ENCODE data around the gene LRCH3.
A peak's percentile ranks its signal among the peaks of the same experiment; 100 is the strongest.

The LRCH3 gene

DNA sequence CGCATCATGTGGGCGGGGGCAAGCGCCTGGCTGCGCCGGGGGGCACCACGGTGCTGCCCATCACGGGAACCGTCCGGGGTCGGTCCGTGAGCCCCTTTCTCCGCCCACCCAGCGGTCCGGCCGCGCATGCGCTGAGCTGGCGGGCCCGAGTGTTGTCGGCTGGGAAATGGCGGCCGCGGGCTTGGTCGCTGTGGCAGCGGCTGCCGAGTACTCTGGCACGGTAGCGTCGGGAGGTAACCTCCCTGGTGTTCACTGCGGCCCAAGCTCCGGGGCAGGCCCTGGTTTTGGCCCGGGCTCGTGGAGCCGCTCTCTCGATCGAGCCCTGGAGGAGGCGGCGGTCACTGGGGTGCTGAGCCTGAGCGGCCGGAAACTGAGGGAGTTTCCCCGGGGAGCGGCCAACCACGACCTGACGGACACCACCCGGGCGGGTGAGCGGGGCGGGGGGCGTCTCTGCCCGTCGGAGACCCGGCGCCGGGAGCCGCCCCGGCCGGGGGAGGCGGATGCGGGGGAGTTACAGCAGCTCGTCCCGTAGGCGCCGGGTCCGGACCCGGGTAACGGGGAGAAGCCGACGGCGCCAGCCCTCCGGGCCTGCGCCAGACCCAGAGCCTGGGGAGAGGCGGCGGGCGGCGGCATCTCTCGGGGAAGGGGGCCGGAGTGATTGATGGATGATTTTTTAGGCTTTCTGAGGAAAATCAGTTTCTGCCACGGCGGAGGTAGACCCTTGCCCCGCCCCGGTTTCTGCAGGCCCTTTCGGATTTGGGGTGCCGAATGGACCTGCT, at the start of gene LRCH3:
TSS of gene LRCH3 (plus strand) at position 142 of the 779 bp plus-strand sequence. CDS start at position 167, 25 bp downstream.
- no peak for DNase-seq (ENCODE audit: low read depth, low spot score)
- peak within 1 kb of the TSS; percentile 86 for H3K27ac ChIP-seq

- no peak overlapping the region for H3K27ac ChIP-seq
- no peak for DNase-seq (ENCODE audit: low read depth, low spot score)
Observed at GRCh38 chr3:197742787-197743186, 48.3 kb upstream of the LRCH3 start.

- no peak for DNase-seq (ENCODE audit: low read depth, low spot score)
Observed at GRCh38 chr3:197746209-197746608, 44.8 kb upstream of the LRCH3 start.

GRCh38 chr3:197746801-197747237, 44.2 kb upstream of the LRCH3 start:
- no peak overlapping the region for H3K27ac ChIP-seq
- DNase-seq (ENCODE audit: low read depth, low spot score), result no peak

More at GRCh38 chr3:197746209-197746608, 44.8 kb upstream of the LRCH3 start:
- no peak overlapping the region for H3K27ac ChIP-seq

DNA sequence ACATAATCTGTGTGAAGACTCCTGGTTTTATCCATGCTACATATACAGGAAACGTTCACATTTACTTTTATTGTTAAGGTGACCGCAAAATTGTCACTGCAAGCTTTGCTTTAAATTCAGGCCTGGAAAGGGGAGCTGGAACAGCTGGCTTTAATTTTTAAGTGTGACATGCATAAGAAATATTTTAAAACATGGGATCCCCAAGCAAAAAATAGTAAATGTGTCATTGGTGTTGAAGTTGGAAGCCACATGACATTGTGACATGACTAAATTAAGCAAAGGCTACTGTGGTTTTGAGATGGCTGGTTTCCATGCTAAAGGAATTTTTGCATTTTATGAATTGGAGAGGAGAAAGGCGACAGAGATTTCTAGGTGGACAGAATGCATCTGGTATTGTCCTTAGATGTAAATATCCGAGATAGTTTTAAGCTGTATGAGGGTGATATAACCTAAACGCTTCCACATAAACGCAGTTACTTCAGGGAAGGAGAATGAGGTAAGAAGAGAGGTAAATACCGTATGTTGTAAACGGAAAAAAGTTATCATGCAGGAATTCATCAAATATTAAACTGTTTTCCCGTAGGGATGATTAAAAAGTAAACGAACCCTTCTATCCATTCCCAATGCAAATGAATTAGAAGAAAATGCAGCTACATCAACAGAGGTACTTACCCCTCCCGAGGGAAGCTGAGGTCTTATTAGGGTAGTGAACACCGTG, 42.3 kb upstream of the LRCH3 start:
- no peak for DNase-seq (ENCODE audit: low read depth, low spot score)
- peak overlapping the region; percentile 87 for H3K27ac ChIP-seq

- no peak for DNase-seq (ENCODE audit: low read depth, low spot score)
- peak overlapping the region; percentile 87 for H3K27ac ChIP-seq
Observed at GRCh38 chr3:197749315-197749600, 41.8 kb upstream of the LRCH3 start.

DNA sequence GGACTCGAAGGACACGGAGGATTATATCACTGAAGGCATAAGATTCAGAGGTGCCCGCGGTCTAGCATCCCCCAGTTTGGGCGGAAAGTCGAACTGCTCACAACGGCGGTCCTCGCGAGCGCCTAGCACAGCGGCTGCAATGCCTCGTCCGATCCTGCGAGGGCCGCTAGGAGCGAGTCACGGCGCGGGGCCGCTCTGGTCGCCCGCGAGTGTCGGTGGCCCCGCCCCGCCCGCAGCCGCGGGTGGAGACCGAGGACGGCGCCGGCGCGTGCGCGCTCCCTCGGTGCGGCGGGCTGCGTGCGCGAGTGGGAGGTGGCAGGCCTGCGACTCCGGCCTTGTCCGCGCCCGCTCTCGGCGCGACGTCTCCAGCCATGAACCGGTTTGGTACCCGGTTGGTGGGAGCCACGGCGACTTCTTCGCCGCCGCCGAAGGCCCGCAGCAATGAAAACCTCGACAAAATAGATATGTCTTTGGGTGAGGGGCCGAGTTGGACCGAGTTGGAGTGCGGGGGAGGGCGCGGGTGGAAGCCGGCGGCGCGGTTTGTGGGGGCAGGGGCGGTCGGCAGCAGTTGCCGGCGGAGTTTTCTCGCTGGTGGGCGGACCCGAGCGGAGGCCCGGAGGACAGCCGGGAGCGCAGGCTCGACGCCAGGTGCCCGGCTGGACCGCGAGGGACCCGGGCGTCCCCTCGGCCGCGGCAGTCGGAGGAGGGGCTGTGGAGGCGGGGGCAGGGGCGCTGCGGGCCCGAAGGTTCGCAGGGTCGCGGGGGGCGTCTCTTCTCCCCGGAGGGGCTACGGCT, 41.3 kb upstream of the LRCH3 start, which contains the start of gene FYTTD1:
TSS of gene FYTTD1 (plus strand) at position 283 of the 795 bp plus-strand sequence. CDS start at position 372, 89 bp downstream.
- peak within 1 kb of the TSS; percentile 87 for H3K27ac ChIP-seq
- DNase-seq (ENCODE audit: low read depth, low spot score), result peak; percentile 27

DNA sequence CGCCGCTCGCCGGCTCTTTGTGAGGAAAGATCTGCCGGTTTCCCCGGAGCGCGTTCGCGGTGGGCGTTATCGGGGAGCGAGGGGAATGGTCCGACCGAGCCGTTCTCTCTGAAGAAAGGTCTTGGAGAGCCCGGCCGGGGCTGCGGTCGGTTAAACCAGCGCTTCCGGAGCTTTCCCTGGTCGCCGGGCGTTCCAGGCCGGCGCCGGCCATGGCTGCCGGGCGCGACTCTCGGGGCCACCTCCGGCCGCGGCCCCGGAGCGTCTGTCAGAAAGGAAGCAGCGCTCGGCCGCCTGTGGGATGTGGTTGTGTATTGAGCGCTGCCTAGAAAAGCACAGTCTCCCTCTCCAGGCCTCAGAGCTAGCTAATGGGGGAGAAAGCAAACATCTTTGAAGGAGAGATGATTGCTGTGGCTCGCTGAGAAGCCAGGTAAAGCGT, 40.6 kb upstream of the LRCH3 start:
- DNase-seq (ENCODE audit: low read depth, low spot score), result no peak
- H3K27ac ChIP-seq, result peak overlapping the region; percentile 87

GRCh38 chr3:197750858-197751737, 40.0 kb upstream of the LRCH3 start:
- DNase-seq (ENCODE audit: low read depth, low spot score), result no peak
- peak overlapping the region; percentile 87 for H3K27ac ChIP-seq

DNA sequence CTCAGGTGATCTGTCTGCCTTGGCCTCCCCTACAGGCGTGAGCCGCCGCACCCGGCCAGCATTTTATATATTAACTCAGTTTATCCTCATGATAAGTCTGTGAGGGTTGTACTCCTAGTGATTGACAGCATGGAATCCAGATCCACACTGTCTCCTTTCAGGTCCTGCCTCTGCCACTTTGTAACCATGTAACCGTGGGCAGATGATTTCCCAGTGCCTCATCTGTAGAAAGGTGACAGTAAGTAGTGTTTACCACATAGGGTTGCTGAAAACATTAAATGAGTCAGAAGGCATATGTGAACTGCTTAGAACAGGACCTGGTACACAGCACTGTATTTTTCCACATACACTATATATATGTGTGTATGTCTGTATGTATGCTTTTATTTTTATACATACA, 38.9 kb upstream of the LRCH3 start:
- no peak overlapping the region for H3K27ac ChIP-seq
- no peak for DNase-seq (ENCODE audit: low read depth, low spot score)

- H3K27ac ChIP-seq, result no peak overlapping the region
- no peak for DNase-seq (ENCODE audit: low read depth, low spot score)
Observed at GRCh38 chr3:197753263-197753662, 37.8 kb upstream of the LRCH3 start.

- DNase-seq (ENCODE audit: low read depth, low spot score), result no peak
- no peak overlapping the region for H3K27ac ChIP-seq
Observed at GRCh38 chr3:197756704-197757103, 34.4 kb upstream of the LRCH3 start.

DNA sequence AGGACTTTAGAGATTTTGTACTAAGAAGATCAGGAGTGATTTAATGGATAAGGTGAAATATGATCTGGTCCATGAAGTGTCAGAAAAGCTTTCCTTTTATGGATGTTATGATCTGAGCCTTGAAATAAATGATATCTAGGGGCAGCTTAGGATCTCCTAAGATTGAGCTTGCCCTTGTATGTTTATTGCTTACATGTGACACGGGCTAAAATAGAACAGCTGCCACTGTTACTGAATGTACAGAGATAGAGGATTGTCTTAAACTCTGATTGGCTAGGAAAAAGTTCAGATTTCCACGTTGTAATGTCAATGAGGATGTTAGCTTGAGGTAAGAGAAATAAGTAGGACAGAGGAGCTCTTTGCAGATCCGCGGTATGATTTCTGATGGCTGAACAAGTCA, 32.5 kb upstream of the LRCH3 start:
- DNase-seq (ENCODE audit: low read depth, low spot score), result no peak
- H3K27ac ChIP-seq, result no peak overlapping the region

- DNase-seq (ENCODE audit: low read depth, low spot score), result no peak
- no peak overlapping the region for H3K27ac ChIP-seq
Observed at GRCh38 chr3:197761784-197762183, 29.3 kb upstream of the LRCH3 start.

DNA sequence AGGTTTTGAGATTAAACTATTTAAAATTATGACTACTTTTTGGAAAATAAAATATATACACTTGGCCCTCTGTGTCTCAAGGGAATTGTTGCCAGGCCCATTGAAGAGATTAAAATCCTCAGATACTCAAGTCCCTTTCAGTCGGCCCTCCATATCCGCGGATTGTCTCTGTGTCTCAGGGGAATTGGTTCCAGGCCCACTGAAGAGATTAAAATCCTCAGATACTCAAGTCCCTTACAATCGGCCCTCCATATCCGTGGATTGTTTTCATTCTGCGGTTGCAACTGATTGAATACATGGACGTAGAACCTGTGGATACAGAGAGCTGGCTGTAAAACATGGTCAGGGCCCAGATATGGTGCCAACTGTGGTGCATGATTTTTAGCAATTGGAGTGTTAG, 15.7 kb upstream of the LRCH3 start:
- no peak overlapping the region for H3K27ac ChIP-seq
- no peak for DNase-seq (ENCODE audit: low read depth, low spot score)

- no peak for DNase-seq (ENCODE audit: low read depth, low spot score)
- H3K27ac ChIP-seq, result no peak overlapping the region
Observed at GRCh38 chr3:197782230-197782629, 8.8 kb upstream of the LRCH3 start.

- no peak for DNase-seq (ENCODE audit: low read depth, low spot score)
- H3K27ac ChIP-seq, result no peak overlapping the region
Observed at GRCh38 chr3:197784019-197784585, 7.0 kb upstream of the LRCH3 start.

GRCh38 chr3:197787412-197787811, 3.6 kb upstream of the LRCH3 start:
- DNase-seq (ENCODE audit: low read depth, low spot score), result no peak
- H3K27ac ChIP-seq, result no peak overlapping the region

DNA sequence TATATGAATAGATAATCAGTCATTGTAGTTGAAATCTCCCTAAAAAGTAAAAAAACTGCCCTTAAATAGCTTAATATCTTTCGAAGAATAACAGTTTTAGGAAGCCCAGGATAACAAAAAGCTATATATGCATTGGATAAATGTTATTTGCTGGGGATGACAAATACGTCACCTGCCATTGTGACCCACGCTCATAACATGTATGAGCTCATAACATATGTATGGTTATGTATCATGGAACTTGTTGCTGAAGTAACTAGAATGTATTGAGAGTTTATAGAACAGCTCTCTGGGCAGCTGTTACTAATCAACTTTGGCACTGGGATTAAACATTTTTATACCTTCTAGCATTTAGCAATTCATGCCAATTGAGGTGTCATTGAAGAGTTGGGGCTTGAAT, 1.7 kb upstream of the LRCH3 start:
- no peak for DNase-seq (ENCODE audit: low read depth, low spot score)
- H3K27ac ChIP-seq, result no peak overlapping the region

All from epithelial cell of prostate (primary cell).